Cardiac muscle cell (in vitro differentiated cells and primary cell): ENCODE data around the gene OR8G5. TPM values are rescaled to one million over a fixed set of nuclear protein-coding genes. Genes with fewer than 3 reads are reported as not detected.
"Not testable (repeated sequence)": the region's sequence is repeated elsewhere in the genome, so short reads cannot be mapped to it uniquely, and the experiment has no call there.

Experiments
- DNase-seq, 2 donors: peaks; one replicate each; pipeline versions ENCODE4 v3.0.0 to v3.0.0-alpha.2; 2010 to 2017; ENCODE audit warnings: low read depth in 1 of 2, low spot score in 1 of 2
- H3K27ac ChIP-seq: fragments of 200-600 bp; sonication (generic); 2 replicates; pipeline ENCODE4 v1.5.1; 2016
- H3K27me3 ChIP-seq: fragments of 200-600 bp; sonication (generic); 2 replicates; pipeline ENCODE4 v1.6.0; 2016; ENCODE audit warnings: control low read depth
- H3K36me3 ChIP-seq: fragments of 200-600 bp; sonication (generic); 2 replicates; pipeline ENCODE4 v1.5.1; 2016; ENCODE audit warnings: control low read depth
- H3K4me1 ChIP-seq: fragments of 200-600 bp; sonication (generic); 2 replicates; pipeline ENCODE4 v1.8.1; 2017; ENCODE audit warnings: low read depth, mild to moderate bottlenecking, mixed run types
- H3K4me3 ChIP-seq: fragments of 200-600 bp; sonication (generic); 2 replicates; pipeline ENCODE4 v1.5.1; 2016; ENCODE audit warnings: mild to moderate bottlenecking
- H3K9me3 ChIP-seq: fragments of 200-600 bp; sonication (generic); 2 replicates; pipeline ENCODE4 v1.5.1; 2017; ENCODE audit warnings: low read depth, mild to moderate bottlenecking, control low read depth
- polyA plus RNA-seq: library from polyadenylated mRNA; unstranded; fragments of >200 nt; fragmentation: Nextera tagmentation; extraction: Ambion mirVana; gene quantifications from 2 replicates; pipeline ENCODE4 v1.2.1, GENCODE V29; 2016
- total RNA-seq: library from RNA; depleted of rRNA; stranded (reverse); fragments of >200 nt; gene quantifications from 2 replicates; pipeline ENCODE4 v1.2.3, GENCODE V29; 2016
- TF ChIP-seq, protein P1 (sequence below): IDR thresholded peaks from 2 replicates; pipeline ENCODE4 v1.5.1; 2012; ENCODE audit warnings: low read depth, mild to moderate bottlenecking, low read length

The OR8G5 gene
- total and polyA plus RNA-seq, 2 experiments from 2014 or later, result not detected

- no peak for DNase-seq
- Histone ChIP-seq H3K4me3 (no peak overlapping the region), H3K9me3 (no peaks in the 10 kb centered on the region), H3K27ac (no peak overlapping the region), H3K27me3 (no peaks in the 10 kb centered on the region), H3K4me1 (no peaks in the 10 kb centered on the region), H3K36me3 (no peaks in the 10 kb centered on the region)
- TF ChIP-seq, protein P1, sequence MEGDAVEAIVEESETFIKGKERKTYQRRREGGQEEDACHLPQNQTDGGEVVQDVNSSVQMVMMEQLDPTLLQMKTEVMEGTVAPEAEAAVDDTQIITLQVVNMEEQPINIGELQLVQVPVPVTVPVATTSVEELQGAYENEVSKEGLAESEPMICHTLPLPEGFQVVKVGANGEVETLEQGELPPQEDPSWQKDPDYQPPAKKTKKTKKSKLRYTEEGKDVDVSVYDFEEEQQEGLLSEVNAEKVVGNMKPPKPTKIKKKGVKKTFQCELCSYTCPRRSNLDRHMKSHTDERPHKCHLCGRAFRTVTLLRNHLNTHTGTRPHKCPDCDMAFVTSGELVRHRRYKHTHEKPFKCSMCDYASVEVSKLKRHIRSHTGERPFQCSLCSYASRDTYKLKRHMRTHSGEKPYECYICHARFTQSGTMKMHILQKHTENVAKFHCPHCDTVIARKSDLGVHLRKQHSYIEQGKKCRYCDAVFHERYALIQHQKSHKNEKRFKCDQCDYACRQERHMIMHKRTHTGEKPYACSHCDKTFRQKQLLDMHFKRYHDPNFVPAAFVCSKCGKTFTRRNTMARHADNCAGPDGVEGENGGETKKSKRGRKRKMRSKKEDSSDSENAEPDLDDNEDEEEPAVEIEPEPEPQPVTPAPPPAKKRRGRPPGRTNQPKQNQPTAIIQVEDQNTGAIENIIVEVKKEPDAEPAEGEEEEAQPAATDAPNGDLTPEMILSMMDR, result no peak
Measured at GRCh38 chr11:124238512-124238911, 17.7 kb upstream of the OR8G5 start.

GRCh38 chr11:124240621-124241397, 15.4 kb upstream of the OR8G5 start, which contains the start of gene OR8G1:
Gene OR8G1 (plus strand): TSS chr11:124241095. CDS start chr11:124249676, 8,581 bp downstream.
- Histone ChIP-seq H3K4me1 (no peaks in the 10 kb centered on the region), H3K9me3 (no peaks in the 10 kb centered on the region), H3K27me3 (no peaks in the 10 kb centered on the region), H3K27ac (no peak within 1 kb of the TSS), H3K36me3 (no peaks in the 10 kb centered on the region), H3K4me3 (no peak within 1 kb of the TSS)
- DNase-seq, result no peak
- TF ChIP-seq, protein P1, result no peak

GRCh38 chr11:124249869-124250268, 6.3 kb upstream of the OR8G5 start:
- H3K36me3 ChIP-seq, H3K27me3 ChIP-seq, H3K4me1 ChIP-seq, DNase-seq, H3K27ac ChIP-seq, H3K9me3 ChIP-seq, H3K4me3 ChIP-seq: not testable (repeated sequence)

GRCh38 chr11:124265041-124265440, 8.9 kb downstream of the OR8G5 start:
- not testable (repeated sequence) for DNase-seq, H3K9me3 ChIP-seq, H3K4me3 ChIP-seq, H3K4me1 ChIP-seq, H3K27ac ChIP-seq, H3K36me3 ChIP-seq, H3K27me3 ChIP-seq

DNA sequence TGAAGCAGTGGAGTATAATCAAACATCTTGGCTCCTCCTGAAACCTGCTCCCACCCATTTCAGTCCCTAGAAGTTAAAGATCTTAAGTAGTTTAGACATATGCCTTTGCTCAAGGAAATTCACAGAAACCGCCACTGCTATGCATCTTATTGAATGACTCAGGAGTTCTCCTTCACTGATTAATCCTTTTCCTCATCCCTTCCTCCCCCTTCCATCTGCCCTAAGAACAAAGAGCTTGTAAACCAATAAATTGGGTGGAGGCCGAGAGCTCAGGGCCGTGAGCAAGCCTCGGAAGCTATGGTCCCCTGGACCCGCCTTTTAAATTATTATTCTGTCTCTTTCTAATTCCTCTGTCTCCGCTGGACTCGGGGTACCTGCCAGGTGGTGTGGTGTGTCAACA, 14.7 kb downstream of the OR8G5 start:
- not testable (repeated sequence) for H3K4me3 ChIP-seq, H3K36me3 ChIP-seq, H3K27ac ChIP-seq, H3K27me3 ChIP-seq, H3K9me3 ChIP-seq, DNase-seq, H3K4me1 ChIP-seq

GRCh38 chr11:124274000-124274399, 17.8 kb downstream of the OR8G5 start:
- no peak overlapping the region for H3K27ac ChIP-seq
- no peaks in the 10 kb centered on the region for H3K4me1 ChIP-seq
- H3K9me3 ChIP-seq, result no peaks in the 10 kb centered on the region
- no peak for DNase-seq
- H3K36me3 ChIP-seq, result no peaks in the 10 kb centered on the region
- H3K27me3 ChIP-seq, result no peaks in the 10 kb centered on the region
- H3K4me3 ChIP-seq, result no peak overlapping the region
- TF ChIP-seq, protein P1, result no peak

DNA sequence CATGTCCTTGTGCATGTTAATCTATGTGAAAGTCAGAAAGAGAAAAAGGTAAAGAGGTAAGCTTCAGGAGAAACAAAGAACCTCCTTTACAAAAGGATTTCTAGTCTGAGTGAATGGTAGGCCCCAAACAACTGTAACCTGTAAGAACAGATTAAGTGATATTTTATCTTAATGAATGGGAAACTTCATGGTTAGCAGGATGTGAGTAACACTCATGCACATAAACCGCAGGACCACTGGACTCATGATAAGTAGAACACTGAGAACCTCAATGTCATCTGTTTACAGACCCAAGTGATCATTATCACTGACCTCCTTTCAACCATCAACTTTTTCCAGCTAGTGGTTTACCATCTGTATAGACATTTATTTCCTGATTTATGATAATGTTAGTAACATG, 19.9 kb downstream of the OR8G5 start:
- H3K4me1 ChIP-seq, result no peaks in the 10 kb centered on the region
- TF ChIP-seq, protein P1, result no peak
- no peaks in the 10 kb centered on the region for H3K9me3 ChIP-seq
- no peak overlapping the region for H3K4me3 ChIP-seq
- DNase-seq, result peak in 1 of 2 donors; percentile 66
- no peaks in the 10 kb centered on the region for H3K36me3 ChIP-seq
- H3K27ac ChIP-seq, result no peak overlapping the region
- no peaks in the 10 kb centered on the region for H3K27me3 ChIP-seq
